KMS-11 (cell line): Measurements from ENCODE around the gene SCAMP3.
"Not testable (repeated sequence)": the region's sequence is repeated elsewhere in the genome, so short reads cannot be mapped to it uniquely, and the experiment has no call there.

ENCODE experiments used
- H2AFZ ChIP-seq: fragments of 200-600 bp; sonication (generic); 2 replicates; pipeline ENCODE4 v1.6.1; 2016; ENCODE audit warnings: antibody characterized with exemption, mixed run types, low read depth
- H3K27ac ChIP-seq: fragments of 200-600 bp; sonication (generic); 2 replicates; pipeline ENCODE4 v1.6.1; 2016; ENCODE audit warnings: mild to moderate bottlenecking, mixed run types
- H3K27me3 ChIP-seq: fragments of 200-600 bp; sonication (generic); 2 replicates; pipeline ENCODE4 v1.6.1; 2017; ENCODE audit warnings: mild to moderate bottlenecking, low read depth, mixed run types, moderate library complexity; ENCODE audit not compliant: insufficient read depth
- H3K36me3 ChIP-seq: fragments of 200-600 bp; sonication (generic); 2 replicates; pipeline ENCODE4 v1.6.1; 2017; ENCODE audit warnings: mild to moderate bottlenecking, mixed run types; ENCODE audit not compliant: insufficient read depth
- H3K4me1 ChIP-seq: fragments of 200-600 bp; sonication (generic); 2 replicates; pipeline ENCODE4 v1.6.1; 2016; ENCODE audit warnings: mild to moderate bottlenecking, low read depth, mixed run types; ENCODE audit not compliant: poor library complexity, severe bottlenecking
- H3K4me2 ChIP-seq: fragments of 200-600 bp; sonication (generic); 2 replicates; pipeline ENCODE4 v1.7.0; 2016; ENCODE audit warnings: mild to moderate bottlenecking, mixed run types
- H3K4me3 ChIP-seq: fragments of 200-600 bp; sonication (generic); IDR thresholded peaks from 2 replicates; pipeline ENCODE4 v1.6.1; 2017; ENCODE audit warnings: low read depth, low read length, mixed read lengths; ENCODE audit not compliant: insufficient read depth
- H3K79me2 ChIP-seq: fragments of 200-600 bp; sonication (generic); 2 replicates; pipeline ENCODE4 v1.6.1; 2016; ENCODE audit warnings: low read depth, mixed run types; ENCODE audit not compliant: insufficient read depth
- H3K9ac ChIP-seq: fragments of 200-600 bp; sonication (generic); 2 replicates; pipeline ENCODE4 v1.6.1; 2016; ENCODE audit warnings: mild to moderate bottlenecking, mixed run types
- H4K20me1 ChIP-seq: fragments of 200-600 bp; sonication (generic); 2 replicates; pipeline ENCODE4 v1.6.1; 2016; ENCODE audit warnings: mild to moderate bottlenecking, mixed run types; ENCODE audit not compliant: insufficient read depth
- CTCF ChIP-seq: fragments of 200-600 bp; sonication (generic); conservative IDR thresholded peaks from 2 replicates; pipeline ENCODE4 v1.6.1; 2017; ENCODE audit warnings: low read depth, mild to moderate bottlenecking, antibody characterized with exemption, low read length, moderate library complexity, mixed read lengths

SCAMP3 gene

GRCh38 chr1:155295183-155295941, 33.2 kb upstream of the SCAMP3 start:
- Histone ChIP-seq H2AFZ (no peak overlapping the region), H3K36me3 (no peaks in the 10 kb centered on the region), H3K79me2 (no peaks in the 10 kb centered on the region), H3K9ac (no peak overlapping the region), H3K27me3 (peaks cover 41% of the 10 kb centered on the region; the same call in 1 of the 2 replicates), H4K20me1 (no peaks in the 10 kb centered on the region), H3K4me3 (no peak overlapping the region), H3K4me1 (no peaks in the 10 kb centered on the region), H3K27ac (no peak overlapping the region), H3K4me2 (no peak overlapping the region)
- no peak for TF ChIP-seq CTCF

- Histone ChIP-seq H2AFZ (no peak overlapping the region), H3K27ac (no peak overlapping the region), H3K9ac (no peak overlapping the region), H4K20me1 (no peaks in the 10 kb centered on the region), H3K27me3 (peaks cover 43% of the 10 kb centered on the region; the same call in 1 of the 2 replicates), H3K36me3 (no peaks in the 10 kb centered on the region), H3K4me3 (no peak overlapping the region), H3K4me1 (no peaks in the 10 kb centered on the region), H3K79me2 (no peaks in the 10 kb centered on the region), H3K4me2 (no peak overlapping the region)
- no peak for TF ChIP-seq CTCF
Measured at GRCh38 chr1:155294520-155295182, 32.5 kb upstream of the SCAMP3 start.

GRCh38 chr1:155293086-155293749, 31.1 kb upstream of the SCAMP3 start:
- Histone ChIP-seq H3K4me3 (no peak overlapping the region), H3K9ac (no peak overlapping the region), H3K4me2 (no peak overlapping the region), H2AFZ (no peak overlapping the region), H3K36me3 (no peaks in the 10 kb centered on the region), H3K27ac (no peak overlapping the region), H4K20me1 (no peaks in the 10 kb centered on the region), H3K79me2 (no peaks in the 10 kb centered on the region), H3K27me3 (peaks cover 46% of the 10 kb centered on the region; the same call in 1 of the 2 replicates), H3K4me1 (no peaks in the 10 kb centered on the region)
- no peak for TF ChIP-seq CTCF

GRCh38 chr1:155291006-155291405, 28.8 kb upstream of the SCAMP3 start:
- not testable (repeated sequence) for H4K20me1 ChIP-seq

More at GRCh38 chr1:155291006-155291405, 28.8 kb upstream of the SCAMP3 start:
- not testable (repeated sequence) for H3K4me3 ChIP-seq, H3K4me1 ChIP-seq, H3K27ac ChIP-seq, H3K4me2 ChIP-seq, H3K36me3 ChIP-seq, H2AFZ ChIP-seq, H3K79me2 ChIP-seq, H3K9ac ChIP-seq
- H3K27me3 ChIP-seq, result peaks cover 38% of the 10 kb centered on the region; the same call in 1 of the 2 replicates
